ENCODE measurements around the gene AANAT.
"Not testable (repeated sequence)": the region's sequence is repeated elsewhere in the genome, so short reads cannot be mapped to it uniquely, and the experiment has no call there.

AANAT gene

DNA sequence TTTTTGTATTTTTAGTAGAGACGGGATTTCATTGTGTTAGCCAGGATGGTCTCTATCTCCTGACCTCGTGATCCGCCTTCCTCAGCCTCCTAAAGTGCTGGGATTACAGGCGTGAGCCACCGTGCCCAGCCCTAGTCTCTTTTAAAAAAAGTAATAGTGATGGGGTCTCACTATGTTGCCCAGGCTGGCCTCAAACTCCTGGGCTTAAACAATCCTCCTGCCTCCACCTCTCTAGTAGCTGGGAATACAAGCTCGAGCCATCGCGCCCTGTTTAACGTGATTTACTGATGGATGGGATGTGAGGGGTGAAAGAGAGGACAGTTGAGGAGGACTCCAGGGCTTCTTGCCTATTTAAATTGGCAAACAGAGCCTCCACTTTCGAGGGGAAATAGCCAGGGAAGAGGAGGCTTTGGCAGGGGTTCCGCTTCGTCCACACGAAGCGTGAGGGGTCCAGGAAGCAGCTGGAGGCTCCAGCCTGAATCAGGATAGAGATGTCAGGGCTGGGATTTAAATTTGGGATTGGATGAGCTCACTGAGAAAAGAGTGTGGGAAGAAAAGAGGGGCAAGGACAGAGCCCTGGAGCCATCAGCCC is 41.2 kb downstream of the AANAT start:
- not testable (repeated sequence) for DNase-seq

DNA sequence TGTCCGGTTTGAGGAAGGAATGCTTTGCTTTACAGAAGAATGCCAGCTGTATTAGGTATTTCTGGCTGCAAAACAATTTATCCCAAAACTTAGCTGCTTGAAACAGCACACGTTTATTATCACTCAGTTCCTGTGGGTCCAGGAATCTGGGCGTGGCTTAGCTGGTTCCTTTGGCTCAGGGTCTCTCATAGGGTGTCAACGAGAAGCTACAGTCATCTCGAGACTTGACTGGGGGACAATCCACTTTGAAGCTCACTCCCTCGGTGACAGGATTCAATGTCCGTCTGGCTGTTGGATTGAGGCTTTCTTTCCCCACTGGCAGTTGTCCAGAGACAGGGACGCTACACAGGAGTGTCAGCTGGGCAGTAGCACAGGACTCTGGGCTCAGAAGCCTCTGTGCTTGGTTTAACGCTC is 43.4 kb downstream of the AANAT start:
- no peak for DNase-seq

DNA sequence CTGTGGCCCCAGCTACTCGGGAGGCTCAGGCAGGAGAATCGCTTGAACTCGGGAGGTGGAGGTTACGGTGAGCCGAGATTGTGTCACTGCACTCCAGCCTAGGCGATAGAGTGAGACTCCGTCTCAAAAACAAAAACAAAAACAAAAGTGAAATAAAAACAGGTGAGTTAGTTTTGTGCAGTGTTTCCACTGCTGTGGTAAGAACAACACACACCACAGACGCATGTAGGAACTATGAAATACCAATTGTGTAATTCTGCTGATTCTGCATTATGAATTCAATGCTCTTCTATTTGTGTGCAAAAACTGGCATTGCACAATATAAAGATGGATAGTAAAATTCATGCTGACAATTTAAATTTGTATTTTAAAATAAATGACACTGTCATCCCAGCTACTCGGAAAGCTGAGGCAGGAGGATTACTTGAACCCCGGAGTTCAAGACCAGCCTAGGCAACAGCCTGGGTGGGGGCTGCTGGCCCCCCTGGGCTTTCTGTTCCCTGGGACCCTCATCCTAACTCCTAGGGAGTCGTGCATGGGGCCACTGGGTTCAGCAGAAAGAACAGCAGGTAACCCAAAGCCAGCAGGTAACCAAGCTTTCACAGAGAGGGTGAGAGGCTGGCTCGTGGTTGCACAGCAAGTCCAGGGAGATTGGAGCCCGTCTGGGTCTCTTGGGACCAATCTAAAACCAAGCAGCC is 44.4 kb downstream of the AANAT start:
- DNase-seq, result peak; percentile 68

DNA sequence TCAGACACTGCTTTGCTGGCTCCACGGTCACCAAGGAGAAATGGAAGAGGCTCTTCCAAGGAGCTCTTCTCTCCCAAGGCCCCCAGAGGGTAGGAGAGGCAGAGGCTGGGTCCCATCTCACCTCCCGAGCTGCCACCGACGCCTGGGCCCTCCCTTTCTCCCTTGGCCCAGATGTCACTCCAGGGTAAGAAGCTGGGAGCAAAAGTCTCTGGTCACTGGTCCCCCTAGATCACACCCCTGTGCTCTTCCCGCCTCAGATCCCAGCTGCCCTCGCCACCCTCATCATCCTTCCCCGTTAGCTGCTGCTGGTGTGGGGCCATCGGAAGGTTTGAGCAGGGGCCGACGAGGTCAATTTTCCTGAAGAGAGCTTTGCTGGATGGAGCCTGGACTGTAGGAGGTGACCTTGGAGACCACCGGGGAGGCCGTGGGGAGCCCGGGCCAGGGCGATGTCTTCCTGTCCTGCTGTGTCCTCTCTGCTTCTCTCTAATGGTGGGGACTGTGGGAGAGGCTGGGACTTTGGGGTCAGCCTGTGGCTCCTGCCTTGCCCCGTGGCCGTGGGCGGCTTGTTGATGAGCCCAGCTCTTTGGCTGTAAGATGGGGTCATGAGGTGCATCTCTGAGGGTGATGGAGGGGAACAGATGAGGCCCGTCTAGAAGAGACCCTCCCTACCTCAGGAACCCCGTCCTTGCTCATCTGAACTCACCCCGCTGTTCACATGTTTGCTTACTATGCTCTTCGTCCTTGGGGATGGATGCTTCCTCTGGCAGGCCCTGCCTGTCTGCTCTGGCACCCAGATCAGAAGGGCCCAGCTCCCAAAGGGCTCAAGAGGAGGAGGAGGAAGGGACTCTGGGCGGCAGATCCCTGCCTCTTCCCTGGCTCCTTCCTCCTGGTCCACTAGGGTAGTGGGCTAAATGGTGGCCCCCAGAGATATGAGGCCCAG is 45.2 kb downstream of the AANAT start:
- DNase-seq, result no peak

DNA sequence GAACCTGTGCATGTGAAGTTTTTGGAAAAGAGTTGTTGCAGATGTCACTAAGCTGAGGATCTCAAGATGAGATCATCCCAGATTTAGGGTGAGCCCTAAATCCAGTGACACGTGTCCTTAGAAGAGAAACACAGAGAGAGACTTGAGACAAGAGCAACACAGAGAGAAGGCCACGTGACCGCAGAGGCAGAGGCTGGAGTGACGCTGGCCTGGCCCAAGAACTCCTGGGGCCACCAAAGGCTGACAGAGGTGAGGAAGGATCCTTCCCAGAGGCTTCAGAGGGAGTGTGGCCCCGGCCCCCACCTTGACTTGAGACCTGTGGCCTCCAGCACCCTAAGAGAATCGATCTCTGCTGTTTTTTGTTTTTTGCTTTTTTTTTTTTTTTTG is 45.9 kb downstream of the AANAT start:
- DNase-seq, result no peak

DNA sequence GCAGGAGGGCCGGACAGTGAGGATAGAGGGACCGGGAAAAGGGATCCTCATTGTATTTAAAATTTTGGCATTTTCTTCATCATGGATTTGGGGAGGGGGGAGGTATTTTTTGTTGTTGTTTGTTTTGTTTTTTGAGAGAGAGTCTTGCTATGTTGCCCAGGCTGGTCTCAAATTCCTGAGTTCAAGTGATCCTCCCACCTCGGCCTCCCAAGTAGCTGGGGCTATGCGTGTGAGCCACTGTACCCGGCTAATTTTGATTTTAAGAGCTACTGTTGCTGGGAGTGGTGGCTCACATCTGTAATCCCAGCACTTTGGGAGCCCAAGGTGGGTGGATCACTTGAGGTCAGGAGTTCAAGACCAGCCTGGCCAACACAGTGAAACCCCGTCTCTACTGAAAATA is 47.0 kb downstream of the AANAT start:
- DNase-seq, result not testable (repeated sequence)

DNA sequence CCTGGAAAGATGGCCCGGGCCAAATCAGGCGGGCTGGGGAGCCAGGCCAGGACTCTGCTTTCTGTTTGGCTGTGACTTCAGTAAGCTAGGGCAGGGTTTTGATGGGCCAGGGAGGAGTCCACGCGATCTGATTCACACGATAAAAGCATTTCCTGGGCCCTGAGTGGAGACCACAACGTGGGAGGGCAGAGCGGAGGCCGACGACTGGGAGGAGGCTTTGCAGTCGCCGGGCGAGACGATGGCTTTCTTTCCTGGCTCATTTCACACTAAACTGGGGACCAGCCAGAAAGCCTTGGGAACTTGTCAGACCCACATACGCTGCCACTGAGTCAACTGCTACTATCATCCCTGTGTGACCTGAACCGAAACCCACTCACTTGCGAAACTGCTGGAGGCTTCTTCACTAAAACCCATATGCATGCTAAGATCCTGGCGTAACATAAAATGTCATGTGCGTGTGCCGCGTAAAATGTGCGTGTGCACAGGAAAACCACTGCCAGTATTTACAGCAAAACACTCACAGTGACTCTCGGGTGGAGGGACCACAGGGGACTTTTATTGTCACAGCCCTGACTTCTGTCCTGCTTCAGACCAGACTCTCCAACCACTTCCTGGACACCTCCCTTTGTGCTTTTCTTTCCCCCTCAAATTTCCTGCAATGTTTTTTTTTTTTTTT is 48.0 kb downstream of the AANAT start:
- peak; percentile 91 to 100 for DNase-seq

DNA sequence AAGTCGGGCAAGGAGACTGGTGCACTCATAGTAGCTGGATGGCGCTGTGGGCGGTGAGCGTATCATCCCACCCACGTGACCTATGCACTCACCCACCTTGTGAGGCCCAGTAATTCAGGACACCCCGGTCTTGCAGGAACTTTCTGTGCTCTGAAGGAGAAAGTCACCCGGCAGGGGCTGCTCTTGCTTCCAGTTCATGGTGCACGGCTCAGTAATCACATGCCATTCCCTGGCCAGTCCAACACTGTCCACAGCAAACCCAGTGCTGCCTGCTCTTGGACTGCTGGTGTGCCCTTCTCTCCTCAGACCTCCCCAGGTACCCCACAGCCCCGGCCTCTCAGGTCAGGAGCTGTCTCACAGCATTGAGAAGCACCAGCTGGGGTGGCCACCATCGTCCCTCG is 50.2 kb downstream of the AANAT start:
- peak; percentile 86 to 99 for DNase-seq

DNA sequence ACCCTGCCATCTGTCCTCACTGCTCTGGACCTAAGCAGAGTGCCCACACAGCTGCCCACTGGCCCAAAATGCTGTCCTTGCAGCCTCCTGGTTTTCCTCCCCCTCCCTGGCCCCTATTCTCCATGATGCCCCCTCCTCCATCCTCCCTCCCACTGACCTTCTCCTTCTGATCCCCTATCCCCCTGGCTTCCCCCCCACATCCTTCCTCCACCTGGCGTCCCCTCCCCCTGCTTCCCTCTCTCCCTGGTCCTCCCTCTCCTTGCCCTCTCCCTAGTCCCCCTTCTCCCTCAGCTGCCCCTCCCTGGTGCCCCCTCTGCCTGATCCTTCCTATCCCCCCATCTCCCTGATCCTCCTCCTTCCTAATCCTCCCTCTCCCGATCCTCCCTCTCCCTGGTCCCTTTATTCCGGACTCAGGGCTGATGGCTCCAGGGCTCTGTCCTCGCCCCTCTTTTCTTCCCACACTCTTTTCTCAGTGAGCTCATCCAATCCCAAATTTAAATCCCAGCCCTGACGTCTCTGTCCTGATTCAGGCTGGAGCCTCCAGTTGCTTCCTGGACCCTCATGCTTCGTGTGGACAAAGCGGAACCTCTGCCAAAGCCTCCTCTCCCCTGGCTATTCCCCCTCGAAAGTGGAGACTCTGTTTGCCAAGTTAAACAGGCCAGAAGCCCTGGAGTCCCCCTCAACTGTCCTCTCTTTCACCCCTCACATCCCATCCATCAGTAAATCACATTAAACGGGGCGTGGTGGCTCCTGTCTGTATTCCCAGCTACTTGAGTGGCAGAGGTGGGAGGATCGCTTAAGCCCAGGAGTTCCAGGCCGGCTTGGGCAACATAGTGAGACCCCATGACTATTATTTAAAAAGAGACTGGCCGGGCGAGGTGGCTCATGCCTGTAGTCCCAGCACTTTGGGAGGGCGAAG is 51.9 kb downstream of the AANAT start:
- no peak for DNase-seq

Data from inflammatory macrophage treated with lipopolysaccharide for 1 hour (primary cell).